Kasumi-1 (cell line): ENCODE results near the gene PPIL6.

ENCODE experiments used
- DNase-seq, 2 experiments: peaks; one replicate each; lab custom pipeline; 2025; lab: John Stamatoyannopoulos, UW

PPIL6 gene

DNA sequence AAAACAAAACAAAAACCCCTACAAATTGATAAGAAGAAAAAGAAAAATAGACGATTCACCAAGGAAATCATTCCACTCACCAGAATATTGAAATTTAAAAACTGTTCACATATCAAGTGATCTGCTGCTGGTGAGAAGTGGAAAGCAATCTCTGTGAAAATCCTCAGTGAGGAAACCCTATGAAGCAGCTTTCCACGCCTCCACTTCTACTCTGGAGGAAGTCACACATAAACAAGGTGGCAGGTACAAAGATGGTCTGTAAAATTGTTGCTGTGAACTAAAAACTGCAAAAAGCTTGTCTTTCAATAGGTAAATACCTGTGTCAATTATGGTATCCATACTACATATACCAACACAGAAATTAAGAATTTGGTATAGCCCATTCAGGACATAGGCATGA is 76.7 kb downstream of the PPIL6 start:
- no peak for DNase-seq

DNA sequence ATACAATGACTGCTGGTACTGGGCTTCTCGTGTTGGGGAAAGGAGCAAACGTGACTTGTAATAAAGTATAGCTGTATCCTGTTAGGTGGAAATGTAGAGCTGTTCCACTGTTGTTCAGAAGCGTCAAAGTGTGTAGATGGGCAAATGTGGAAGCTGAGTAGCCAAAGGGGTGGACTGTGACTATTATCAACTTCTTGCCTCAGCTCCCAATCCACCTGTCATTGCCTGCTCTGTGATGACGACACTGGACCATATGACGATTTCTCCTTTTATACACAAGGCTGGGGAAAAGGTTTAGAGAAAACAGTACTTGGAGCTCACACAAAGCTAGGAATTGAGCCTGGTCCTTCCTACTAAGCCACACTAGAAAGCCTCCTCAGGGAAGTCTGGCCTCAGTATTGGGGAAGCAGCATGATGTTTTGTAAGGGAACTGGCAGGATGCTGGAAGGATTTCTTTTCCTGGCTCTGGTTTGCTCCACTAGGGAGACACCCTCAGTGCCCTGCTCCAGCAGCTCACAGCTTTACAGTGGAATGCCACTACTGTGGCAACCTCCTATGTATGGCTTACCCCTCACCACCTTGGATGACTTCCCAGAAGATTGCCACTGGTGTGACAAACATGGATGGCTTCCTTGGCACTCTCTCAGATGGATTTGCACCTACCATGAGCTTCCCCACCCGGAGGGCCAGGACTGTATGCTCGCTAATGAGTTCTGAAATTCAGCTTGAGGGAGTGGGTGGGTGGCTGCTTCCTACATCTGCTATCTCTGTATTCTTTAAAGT is 78.1 kb downstream of the PPIL6 start:
- DNase-seq = no peak

DNA sequence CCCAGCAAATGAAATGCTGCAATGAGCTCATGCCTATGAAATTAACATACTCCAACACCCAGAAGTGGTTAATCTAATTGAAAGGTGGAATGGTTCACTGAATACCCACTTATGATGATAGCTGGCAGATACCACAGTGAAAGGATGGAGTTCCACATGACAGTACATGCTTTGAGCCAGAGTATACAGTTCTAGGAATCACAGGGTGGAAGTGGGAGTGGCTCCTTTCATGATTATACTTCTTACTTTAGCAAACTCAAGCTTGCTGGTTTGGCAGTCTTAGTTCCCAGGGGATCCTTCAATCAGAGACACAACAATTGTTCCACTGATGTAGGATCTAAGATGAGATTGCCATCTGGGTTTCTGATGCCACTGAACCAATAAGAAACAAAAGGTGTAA is 79.6 kb downstream of the PPIL6 start:
- no peak for DNase-seq

DNA sequence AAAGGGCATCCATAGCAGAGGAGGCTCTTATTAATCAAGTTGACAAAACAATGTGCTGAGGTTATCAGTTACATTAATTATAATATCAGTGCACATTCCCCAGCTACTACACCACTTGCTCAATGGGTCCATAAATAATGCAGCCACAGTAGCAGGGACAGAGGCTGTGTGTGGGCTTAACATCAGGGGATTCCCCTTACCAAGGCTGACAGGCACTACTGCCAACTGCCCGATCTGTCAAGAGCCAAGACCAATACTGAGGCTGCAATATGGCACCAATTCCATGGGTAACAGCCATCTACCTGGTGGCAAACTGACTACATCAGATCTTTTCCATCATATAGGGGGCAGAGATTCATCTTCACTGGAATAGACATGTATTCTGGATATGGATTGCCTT is 80.1 kb downstream of the PPIL6 start:
- no peak for DNase-seq

DNA sequence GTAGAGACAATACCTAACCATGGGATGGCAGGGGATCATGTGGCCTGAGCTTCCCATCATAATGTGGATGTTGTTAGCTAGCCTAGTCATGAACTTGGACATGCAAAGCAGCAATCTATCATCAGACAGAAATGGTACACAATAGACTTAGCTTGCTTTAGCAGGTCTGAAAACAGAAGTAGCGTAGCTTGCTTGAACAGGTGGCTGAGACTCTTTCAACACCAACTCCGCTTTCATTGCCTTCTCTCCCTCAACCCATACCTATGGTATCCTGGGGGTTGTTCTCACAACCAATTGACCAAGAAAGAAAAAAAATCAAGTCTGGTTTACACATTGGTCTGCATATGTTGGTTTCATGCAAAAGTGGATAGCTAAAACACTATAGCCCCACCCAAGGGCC is 81.2 kb downstream of the PPIL6 start:
- DNase-seq = no peak

DNA sequence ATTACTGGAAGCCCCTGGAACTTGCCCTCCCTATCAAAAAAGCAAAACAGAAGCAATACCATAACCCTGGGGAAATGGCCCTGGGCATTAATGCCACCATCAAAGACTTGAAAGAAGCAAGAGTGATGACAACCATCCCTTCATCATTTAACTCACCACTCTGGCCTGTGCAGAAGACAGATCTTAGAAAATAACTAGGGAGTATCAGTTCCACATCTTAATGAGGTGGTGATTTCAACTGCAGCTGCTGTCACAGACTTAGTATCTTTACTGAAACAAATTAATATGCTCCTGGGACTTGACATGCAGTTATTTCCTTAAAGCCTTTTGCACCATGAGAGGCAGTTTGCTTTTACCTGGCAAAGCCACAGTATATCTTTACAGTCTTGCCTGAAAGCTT is 82.2 kb downstream of the PPIL6 start:
- no peak for DNase-seq

DNA sequence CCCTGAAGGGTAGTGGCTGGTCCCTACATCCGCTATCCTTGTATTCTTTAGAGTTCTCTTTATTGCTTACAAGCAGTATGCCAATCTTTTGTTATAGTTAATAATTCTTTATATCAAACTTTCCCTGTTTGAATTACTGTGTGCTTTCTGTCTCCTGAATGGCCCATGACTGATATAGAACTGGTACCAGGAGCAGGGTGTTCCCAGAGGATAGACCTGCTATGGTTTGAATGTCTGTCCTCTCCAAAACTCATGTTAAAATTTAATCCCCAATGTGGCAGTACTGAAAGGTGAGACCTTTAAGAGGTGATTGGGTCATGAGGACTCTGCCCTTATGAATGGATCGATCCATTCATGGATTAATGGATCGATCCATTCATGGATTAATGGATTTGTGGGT is 84.2 kb downstream of the PPIL6 start:
- DNase-seq = no peak

DNA sequence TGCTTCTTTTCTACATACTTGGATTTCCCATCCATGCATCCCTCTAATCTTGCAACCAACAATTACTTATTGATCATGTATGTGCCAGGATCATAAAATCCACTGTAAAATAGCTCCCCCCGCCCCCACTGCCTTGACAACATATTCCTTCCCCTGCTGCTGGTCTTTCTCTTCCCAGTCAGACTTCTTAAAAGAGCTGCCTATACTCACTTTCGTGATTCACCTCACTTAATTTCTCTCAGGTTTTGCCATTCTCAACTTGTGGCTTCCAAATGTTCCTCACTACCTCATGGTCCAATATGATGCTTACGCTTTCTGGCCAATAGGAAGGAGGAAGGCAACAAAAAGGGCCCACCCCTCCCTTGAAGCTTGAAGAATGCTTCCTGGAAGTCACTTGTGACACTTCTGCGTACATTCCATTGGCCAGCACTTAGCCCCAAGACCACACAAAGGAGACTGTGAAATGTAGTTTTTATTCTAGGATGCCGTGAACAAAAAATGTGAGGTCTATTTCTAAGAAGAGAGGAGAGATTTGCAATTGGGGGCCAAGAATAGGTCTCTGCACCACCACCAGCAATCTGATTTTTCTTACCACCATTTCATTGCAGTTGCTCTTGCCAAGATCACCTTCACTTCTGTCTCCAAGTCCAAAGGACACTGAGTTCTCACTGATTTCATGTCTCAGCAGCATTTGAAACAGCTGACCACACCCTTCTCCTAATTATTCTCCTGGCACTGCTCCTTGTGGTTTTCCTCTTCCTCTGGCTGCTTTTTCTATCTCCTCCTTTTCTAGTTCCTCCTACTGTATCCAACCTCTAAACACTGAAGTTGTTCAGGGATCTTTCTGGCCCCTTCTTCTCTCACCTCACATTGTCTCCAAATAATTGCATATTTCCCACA is 88.9 kb downstream of the PPIL6 start:
- peak; percentile 21 to 35 for DNase-seq

DNA sequence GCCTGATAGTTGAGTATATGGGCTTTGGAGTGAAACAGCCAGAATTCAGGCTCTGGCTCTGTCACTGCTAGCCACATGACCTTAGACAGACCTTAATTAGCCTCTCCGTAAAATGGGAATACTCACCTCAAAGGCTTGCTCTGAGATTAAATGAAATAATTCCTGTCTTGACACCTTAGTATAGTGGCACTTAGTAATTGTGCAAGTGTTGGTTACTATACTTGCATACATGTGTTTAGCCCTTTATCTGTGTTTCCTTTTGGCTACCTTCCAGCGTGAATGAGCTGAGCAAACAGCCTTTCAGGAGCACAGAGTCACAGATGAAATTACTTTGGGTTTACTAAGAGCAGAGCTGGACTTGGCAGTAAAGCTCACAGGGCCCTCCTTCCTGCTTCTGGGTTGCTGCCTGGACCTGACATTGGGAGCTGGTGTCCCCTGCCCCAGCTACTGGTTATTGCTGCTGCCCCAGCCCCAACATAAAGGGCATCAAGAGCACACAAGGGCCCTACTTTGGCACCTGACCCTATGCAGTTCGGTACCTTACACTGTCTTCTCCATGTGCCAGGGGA is 90.9 kb downstream of the PPIL6 start:
- peak in 1 of 2 experiments; percentile 6 for DNase-seq

DNA sequence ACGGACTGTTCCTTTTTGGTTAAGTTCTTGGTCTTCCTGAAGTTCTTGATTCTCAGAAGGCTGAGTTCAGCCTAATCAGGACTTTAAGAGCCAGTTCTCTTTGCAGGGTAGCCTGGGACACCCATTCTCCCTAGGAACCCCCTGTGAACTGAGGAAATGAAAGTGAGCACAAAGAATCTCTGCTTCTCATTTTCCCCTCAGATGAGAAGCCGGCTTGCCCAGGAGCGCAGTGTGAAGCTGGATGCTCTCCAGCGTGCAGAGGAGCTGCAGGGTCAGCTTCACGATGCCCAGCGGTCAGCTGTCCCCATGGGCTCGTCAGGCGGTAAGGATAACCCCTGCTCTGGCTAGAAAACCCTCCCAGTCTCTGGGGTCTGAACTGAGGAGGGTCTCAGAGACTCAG is 92.2 kb downstream of the PPIL6 start:
- no peak for DNase-seq

DNA sequence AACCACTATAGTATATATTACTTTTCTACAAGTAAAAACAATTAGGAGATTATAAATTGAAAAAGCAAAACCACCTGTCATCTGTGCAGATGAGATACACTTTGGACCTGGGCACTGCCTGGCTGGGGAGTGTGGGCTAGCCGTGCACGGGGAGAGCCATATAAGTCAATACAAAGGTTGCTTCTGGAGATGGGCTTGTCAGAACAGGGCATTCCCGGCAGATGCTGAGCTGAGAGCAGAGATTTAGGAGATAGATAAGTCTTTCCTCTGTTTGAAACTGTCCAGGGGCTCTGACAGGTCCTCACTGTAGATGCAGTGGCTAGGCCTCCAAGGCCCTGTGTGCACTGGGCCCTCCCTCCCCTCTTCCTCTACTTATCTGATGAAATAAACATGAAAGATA is 92.6 kb downstream of the PPIL6 start:
- no peak for DNase-seq

DNA sequence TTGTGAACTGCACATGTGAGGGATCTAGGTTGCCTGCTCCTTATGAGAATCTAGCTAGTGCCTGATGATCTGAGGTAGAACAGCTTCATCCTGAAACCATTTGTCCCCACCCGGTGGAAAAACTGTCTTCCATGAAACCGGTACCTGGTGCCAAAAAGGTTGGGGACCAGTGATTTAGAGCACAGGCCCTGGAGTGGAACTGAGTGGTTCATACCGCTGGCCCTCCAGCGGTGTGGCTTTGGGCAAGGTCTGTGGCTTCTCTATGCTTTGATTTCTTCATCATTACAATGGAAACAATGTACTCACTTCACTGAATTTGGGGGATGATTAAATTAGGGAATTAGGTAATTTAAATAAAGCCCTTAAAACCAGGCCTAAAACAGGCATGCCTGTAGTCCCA is 94.4 kb downstream of the PPIL6 start:
- DNase-seq = no peak

DNA sequence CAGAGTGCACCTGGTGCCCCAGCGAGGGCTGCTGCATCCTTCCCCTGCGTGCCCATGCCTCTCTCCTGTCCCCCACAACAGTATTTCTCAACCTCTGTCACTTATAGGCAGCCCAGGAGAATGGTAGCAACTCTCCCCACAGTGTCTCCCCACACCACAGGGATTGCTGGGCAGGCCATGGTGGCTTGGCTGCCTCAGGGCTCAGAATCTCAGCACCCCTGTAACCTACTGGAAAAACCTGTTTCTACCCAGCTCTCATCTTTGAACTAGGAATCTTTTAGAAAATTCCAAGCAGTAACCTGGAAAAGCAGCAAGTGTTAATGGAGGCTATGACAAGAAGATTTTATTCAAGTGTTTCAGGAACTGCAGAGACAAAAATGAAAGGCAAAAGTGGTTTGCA is 96.2 kb downstream of the PPIL6 start:
- no peak for DNase-seq

DNA sequence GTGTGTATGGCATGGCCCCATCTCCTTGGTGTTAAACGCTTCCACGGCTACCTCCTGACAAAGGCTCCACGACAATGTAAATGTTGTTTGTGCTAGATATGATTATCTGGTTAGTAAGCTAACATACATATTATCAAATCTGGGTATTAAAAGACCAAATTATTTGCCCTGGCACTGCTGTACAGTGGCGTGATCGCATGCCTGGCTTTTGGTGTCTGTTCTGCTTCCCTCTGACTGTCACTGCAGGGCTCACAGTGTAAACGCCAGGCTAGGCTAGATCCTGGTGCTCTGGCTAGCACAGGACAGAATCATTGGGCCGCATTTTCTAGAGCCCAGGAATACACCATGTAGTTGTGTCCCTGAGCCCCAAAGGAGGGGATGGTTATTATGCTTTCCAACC is 96.9 kb downstream of the PPIL6 start:
- no peak for DNase-seq

DNA sequence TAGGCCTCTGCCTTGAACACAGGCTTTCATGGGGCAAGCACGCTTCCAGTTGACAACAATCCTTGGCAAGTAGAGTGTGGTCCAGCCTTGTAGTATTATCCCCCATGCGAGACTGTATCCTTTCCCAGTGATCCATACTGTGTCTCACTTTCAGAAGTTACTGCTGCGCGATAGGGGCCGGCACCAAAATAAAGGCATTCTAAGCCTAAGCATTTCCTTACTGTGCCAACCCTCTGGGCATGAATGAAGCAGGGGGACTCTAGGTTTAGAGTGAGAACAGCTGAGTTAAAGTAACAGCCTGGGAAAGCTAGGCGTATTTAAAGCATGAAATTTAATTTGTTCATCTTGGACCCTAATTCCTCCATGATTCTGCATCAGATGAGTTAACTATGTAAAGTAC is 97.5 kb downstream of the PPIL6 start:
- no peak for DNase-seq

DNA sequence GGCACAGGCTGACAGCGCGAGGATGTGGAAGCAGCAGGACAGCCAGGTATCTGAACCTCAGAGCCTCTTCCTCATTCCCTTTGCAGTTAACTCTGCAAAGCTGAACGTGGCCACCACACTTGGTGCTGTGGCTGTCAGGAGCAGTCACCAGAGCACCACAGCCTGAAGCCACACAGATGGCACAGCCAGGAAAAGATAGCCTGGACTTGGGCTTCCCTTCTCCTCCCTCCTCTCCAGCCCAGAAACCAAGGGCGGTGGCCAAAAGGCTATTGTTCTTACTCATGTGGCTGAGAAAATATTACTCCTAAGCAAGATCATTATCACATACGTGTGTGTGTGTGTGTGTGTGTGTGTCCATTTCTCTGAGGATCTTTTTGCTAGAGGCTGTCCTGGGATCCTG is 97.9 kb downstream of the PPIL6 start:
- no peak for DNase-seq

DNA sequence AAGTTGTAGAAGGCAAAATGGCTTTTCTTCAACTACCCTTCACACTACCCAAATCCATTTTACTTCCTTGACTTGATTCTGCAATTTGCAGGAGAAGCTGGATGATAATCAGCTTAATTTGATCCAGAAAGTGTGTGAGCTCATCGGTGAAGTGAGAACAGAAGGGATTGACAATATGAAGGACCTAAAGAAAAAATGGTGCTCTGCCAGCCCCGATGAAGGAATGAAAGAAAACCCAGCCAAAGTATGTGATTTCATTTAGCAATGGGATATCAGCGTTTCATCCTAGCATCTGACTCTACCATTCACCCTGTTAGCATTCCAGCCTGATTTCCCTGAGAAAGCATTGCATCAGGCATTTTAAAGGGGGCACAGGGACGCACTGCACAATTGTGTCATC is 99.6 kb downstream of the PPIL6 start:
- no peak for DNase-seq
